Activated T-helper 17 cell treated with anti-CD3 and anti-CD28 coated beads, Interleukin-2, amount 50 U/mL, for 72 hours (primary cell): Measurements from ENCODE around the gene HOXD10. TPM values are rescaled to one million over a fixed set of nuclear protein-coding genes. Genes with fewer than 3 reads are reported as not detected.

Source experiments
- ATAC-seq: fragments of 150-1000 bp; cut with Tn5 transposase; replicated peaks from 2 replicates; pipeline ENCODE4 v1.10.0; 2021; ENCODE audit warnings: mild to moderate bottlenecking, moderate library complexity
- H3K27ac Mint-ChIP-seq: one replicate; pipeline ENCODE4 v1.8.0; 2022; ENCODE audit warnings: mixed read lengths
- H3K27me3 Mint-ChIP-seq: one replicate; pipeline ENCODE4 v1.8.0; 2022; ENCODE audit warnings: mixed read lengths
- H3K36me3 Mint-ChIP-seq: one replicate; pipeline ENCODE4 v1.8.0; 2022; ENCODE audit warnings: low read depth, mild to moderate bottlenecking, mixed read lengths
- H3K4me1 Mint-ChIP-seq: one replicate; pipeline ENCODE4 v1.8.0; 2022; ENCODE audit warnings: mixed read lengths
- H3K4me3 Mint-ChIP-seq: one replicate; pipeline ENCODE4 v1.8.0; 2022; ENCODE audit warnings: mild to moderate bottlenecking, mixed read lengths
- H3K9me3 Mint-ChIP-seq: one replicate; pipeline ENCODE4 v1.8.0; 2022; ENCODE audit warnings: mixed read lengths
- total RNA-seq, 2 donors: library from RNA; stranded (reverse); gene quantifications; one replicate each; pipeline ENCODE4 v1.2.3, GENCODE V29; 2022

HOXD10 gene
- total RNA-seq, 2 donors from 2014 or later: not detected

GRCh38 chr2:176124947-176125771, 8.6 kb downstream of the HOXD10 start:
- H3K36me3 Mint-ChIP-seq: peaks cover 9% of the 10 kb centered on the region
- H3K9me3 Mint-ChIP-seq: no peaks in the 10 kb centered on the region
- no peak overlapping the region for H3K27ac Mint-ChIP-seq

GRCh38 chr2:176125772-176126054, 9.1 kb downstream of the HOXD10 start:
- H3K4me1 Mint-ChIP-seq: no peaks in the 10 kb centered on the region
- no peak for ATAC-seq
- H3K36me3 Mint-ChIP-seq: peaks cover 10% of the 10 kb centered on the region
- no peaks in the 10 kb centered on the region for H3K9me3 Mint-ChIP-seq
- peaks cover 57% of the 10 kb centered on the region for H3K27me3 Mint-ChIP-seq
- H3K27ac Mint-ChIP-seq: no peak overlapping the region
- no peak overlapping the region for H3K4me3 Mint-ChIP-seq

More at GRCh38 chr2:176124947-176125771, 8.6 kb downstream of the HOXD10 start:
- no peaks in the 10 kb centered on the region for H3K4me1 Mint-ChIP-seq
- no peak for ATAC-seq
- peaks cover 62% of the 10 kb centered on the region for H3K27me3 Mint-ChIP-seq
- H3K4me3 Mint-ChIP-seq: no peak overlapping the region

- H3K4me1 Mint-ChIP-seq: peaks cover under 1% of the 10 kb centered on the region
- H3K9me3 Mint-ChIP-seq: no peaks in the 10 kb centered on the region
- ATAC-seq: no peak
- H3K27ac Mint-ChIP-seq: no peak overlapping the region
- no peak overlapping the region for H3K4me3 Mint-ChIP-seq
- peaks cover 18% of the 10 kb centered on the region for H3K36me3 Mint-ChIP-seq
- peaks cover 66% of the 10 kb centered on the region for H3K27me3 Mint-ChIP-seq
Measured at GRCh38 chr2:176126929-176127773, 10.6 kb downstream of the HOXD10 start.

GRCh38 chr2:176127774-176128072, 11.1 kb downstream of the HOXD10 start:
- H3K4me3 Mint-ChIP-seq: no peak overlapping the region
- H3K4me1 Mint-ChIP-seq: peaks cover 4% of the 10 kb centered on the region
- H3K27ac Mint-ChIP-seq: no peak overlapping the region
- peaks cover 71% of the 10 kb centered on the region for H3K27me3 Mint-ChIP-seq
- H3K9me3 Mint-ChIP-seq: no peaks in the 10 kb centered on the region
- ATAC-seq: no peak
- peaks cover 23% of the 10 kb centered on the region for H3K36me3 Mint-ChIP-seq

GRCh38 chr2:176128172-176128981, 11.8 kb downstream of the HOXD10 start:
- Mint-ChIP-seq H3K9me3 (no peaks in the 10 kb centered on the region), H3K4me3 (peak overlapping the region; percentile 19), H3K27me3 (peaks cover 74% of the 10 kb centered on the region), H3K27ac (no peak overlapping the region), H3K4me1 (peaks cover 4% of the 10 kb centered on the region), H3K36me3 (peaks cover 23% of the 10 kb centered on the region)
- no peak for ATAC-seq

GRCh38 chr2:176128982-176129796, 12.6 kb downstream of the HOXD10 start, which contains the start of gene HOXD8:
TSS of gene HOXD8 (plus strand) at chr2:176129705. CDS start at chr2:176130367, 662 bp downstream.
- Mint-ChIP-seq H3K9me3 (no peaks in the 10 kb centered on the region), H3K4me1 (peaks cover 4% of the 10 kb centered on the region), H3K27me3 (peaks cover 75% of the 10 kb centered on the region), H3K4me3 (peak within 1 kb of the TSS; percentile 75), H3K36me3 (peaks cover 23% of the 10 kb centered on the region), H3K27ac (no peak within 1 kb of the TSS)
- ATAC-seq: no peak

GRCh38 chr2:176129813-176130146, 13.2 kb downstream of the HOXD10 start:
- no peak for ATAC-seq
- Mint-ChIP-seq H3K4me1 (peaks cover 4% of the 10 kb centered on the region), H3K27me3 (peaks cover 74% of the 10 kb centered on the region), H3K4me3 (no peak overlapping the region), H3K9me3 (no peaks in the 10 kb centered on the region), H3K27ac (no peak overlapping the region), H3K36me3 (peaks cover 23% of the 10 kb centered on the region)

GRCh38 chr2:176130147-176130956, 13.8 kb downstream of the HOXD10 start:
- peaks cover 4% of the 10 kb centered on the region for H3K4me1 Mint-ChIP-seq
- H3K36me3 Mint-ChIP-seq: peaks cover 23% of the 10 kb centered on the region
- no peak overlapping the region for H3K27ac Mint-ChIP-seq
- peaks cover 76% of the 10 kb centered on the region for H3K27me3 Mint-ChIP-seq
- no peak for ATAC-seq
- no peaks in the 10 kb centered on the region for H3K9me3 Mint-ChIP-seq
- peak overlapping the region; percentile 75 for H3K4me3 Mint-ChIP-seq

GRCh38 chr2:176130957-176131847, 14.6 kb downstream of the HOXD10 start:
- no peak for ATAC-seq
- Mint-ChIP-seq H3K27me3 (peaks cover 76% of the 10 kb centered on the region), H3K36me3 (peaks cover 29% of the 10 kb centered on the region), H3K4me3 (peak overlapping the region; percentile 75), H3K27ac (no peak overlapping the region), H3K9me3 (no peaks in the 10 kb centered on the region), H3K4me1 (peaks cover 4% of the 10 kb centered on the region)

GRCh38 chr2:176131848-176132158, 15.2 kb downstream of the HOXD10 start:
- Mint-ChIP-seq H3K36me3 (peaks cover 29% of the 10 kb centered on the region), H3K4me3 (peak overlapping the region; percentile 75), H3K27me3 (peaks cover 75% of the 10 kb centered on the region), H3K27ac (no peak overlapping the region), H3K4me1 (peaks cover 4% of the 10 kb centered on the region), H3K9me3 (no peaks in the 10 kb centered on the region)
- no peak for ATAC-seq

GRCh38 chr2:176132205-176133171, 15.9 kb downstream of the HOXD10 start:
- Mint-ChIP-seq H3K4me3 (peak overlapping the region; percentile 75), H3K9me3 (no peaks in the 10 kb centered on the region), H3K27me3 (peaks cover 74% of the 10 kb centered on the region), H3K4me1 (peaks cover 4% of the 10 kb centered on the region), H3K27ac (no peak overlapping the region), H3K36me3 (peaks cover 29% of the 10 kb centered on the region)
- no peak for ATAC-seq

GRCh38 chr2:176133389-176133788, 16.8 kb downstream of the HOXD10 start:
- peaks cover 2% of the 10 kb centered on the region for H3K9me3 Mint-ChIP-seq
- H3K36me3 Mint-ChIP-seq: peaks cover 26% of the 10 kb centered on the region
- H3K4me1 Mint-ChIP-seq: peaks cover 4% of the 10 kb centered on the region
- ATAC-seq: no peak
- H3K27me3 Mint-ChIP-seq: peaks cover 74% of the 10 kb centered on the region
- no peak overlapping the region for H3K27ac Mint-ChIP-seq
- H3K4me3 Mint-ChIP-seq: no peak overlapping the region
